Activated CD4-positive, CD25-positive, alpha-beta regulatory T cell treated with anti-CD3 and anti-CD28 coated beads, Interleukin-2, amount 50 U/mL, for 16 hours (primary cell): ENCODE measurements around the gene ASPSCR1.
A peak's percentile ranks its signal among the peaks of the same experiment; 100 is the strongest.
"Not testable (repeated sequence)": the region's sequence is repeated elsewhere in the genome, so short reads cannot be mapped to it uniquely, and the experiment has no call there.

ENCODE experiments used
- DNase-seq: peaks from one replicate; pipeline ENCODE4 v3.0.0-alpha.2; 2020; ENCODE audit warnings: low read depth, low spot score

ASPSCR1 gene

GRCh38 chr17:82023447-82024241 lies 46.2 kb downstream of the ASPSCR1 start:
- no peak for DNase-seq

- DNase-seq, result no peak
These were observed 47.4 kb downstream of the ASPSCR1 start for GRCh38 chr17:82024859-82025258.

GRCh38 chr17:82025401-82026107 lies 48.1 kb downstream of the ASPSCR1 start:
- DNase-seq, result no peak

GRCh38 chr17:82028246-82028645 lies 50.8 kb downstream of the ASPSCR1 start:
- no peak for DNase-seq

- DNase-seq, result no peak
These were observed 51.5 kb downstream of the ASPSCR1 start for GRCh38 chr17:82028966-82029365.

GRCh38 chr17:82029391-82029790 lies 52.0 kb downstream of the ASPSCR1 start:
- no peak for DNase-seq

GRCh38 chr17:82029990-82030469 lies 52.6 kb downstream of the ASPSCR1 start:
- DNase-seq, result no peak

GRCh38 chr17:82030470-82031302 lies 53.3 kb downstream of the ASPSCR1 start:
- peak; percentile 65 for DNase-seq

- no peak for DNase-seq
These were observed 54.0 kb downstream of the ASPSCR1 start, which contains the start of gene RAC3 for GRCh38 chr17:82031303-82031884. Gene RAC3 (plus strand): TSS chr17:82031678. CDS start chr17:82031762, 84 bp downstream.

GRCh38 chr17:82031885-82032627 lies 54.6 kb downstream of the ASPSCR1 start:
- DNase-seq, result no peak

GRCh38 chr17:82033359-82034085 lies 56.1 kb downstream of the ASPSCR1 start:
- no peak for DNase-seq

GRCh38 chr17:82034371-82035011 lies 57.1 kb downstream of the ASPSCR1 start:
- no peak for DNase-seq

- no peak for DNase-seq
These were observed 58.1 kb downstream of the ASPSCR1 start for GRCh38 chr17:82035488-82035887.

- no peak for DNase-seq
These were observed 58.7 kb downstream of the ASPSCR1 start for GRCh38 chr17:82035956-82036633.

GRCh38 chr17:82036634-82037091 lies 59.2 kb downstream of the ASPSCR1 start:
- DNase-seq, result no peak

GRCh38 chr17:82037092-82037888 lies 59.9 kb downstream of the ASPSCR1 start, which contains the start of gene DCXR:
Gene DCXR (minus strand): TSS chr17:82037697. CDS start chr17:82037682, 15 bp downstream.
- DNase-seq, result peak; percentile 87

GRCh38 chr17:82037889-82038195 lies 60.4 kb downstream of the ASPSCR1 start:
- no peak for DNase-seq

- not testable (repeated sequence) for DNase-seq
These were observed 61.5 kb downstream of the ASPSCR1 start for GRCh38 chr17:82038796-82039409.
